GM21367 (cell line): ENCODE measurements around the gene RASSF1.

ENCODE experiments used
- ATAC-seq: cut with Tn5 transposase; IDR thresholded peaks from one replicate; pipeline ENCODE4 v1.9.1; 2021; ENCODE audit not compliant: unreplicated experiment

RASSF1 gene

GRCh38 chr3:50340448-50341329, at the start of gene RASSF1:
Gene RASSF1 (minus strand): TSS chr3:50340836. CDS start chr3:50340805, 31 bp downstream.
- ATAC-seq: no peak

- ATAC-seq: no peak
Measured at GRCh38 chr3:50389414-50389767, 48.8 kb upstream of the RASSF1 start.

GRCh38 chr3:50388720-50389413, 48.2 kb upstream of the RASSF1 start:
- ATAC-seq: no peak

- no peak for ATAC-seq
Measured at GRCh38 chr3:50388016-50388719, 47.5 kb upstream of the RASSF1 start.

- no peak for ATAC-seq
Measured at GRCh38 chr3:50385754-50386153, 45.1 kb upstream of the RASSF1 start.

GRCh38 chr3:50383750-50384149, 43.1 kb upstream of the RASSF1 start:
- ATAC-seq: no peak

GRCh38 chr3:50382722-50383121, 42.1 kb upstream of the RASSF1 start:
- ATAC-seq: no peak

- no peak for ATAC-seq
Measured at GRCh38 chr3:50381383-50381782, 40.7 kb upstream of the RASSF1 start.

GRCh38 chr3:50380405-50381085, 39.9 kb upstream of the RASSF1 start:
- ATAC-seq: no peak

- ATAC-seq: no peak
Measured at GRCh38 chr3:50378757-50379156, 38.1 kb upstream of the RASSF1 start.

GRCh38 chr3:50378024-50378423, 37.4 kb upstream of the RASSF1 start:
- no peak for ATAC-seq

- no peak for ATAC-seq
Measured at GRCh38 chr3:50375258-50375931, 34.8 kb upstream of the RASSF1 start.

GRCh38 chr3:50374363-50375257, 34.0 kb upstream of the RASSF1 start:
- ATAC-seq: no peak

- no peak for ATAC-seq
Measured at GRCh38 chr3:50373146-50374051, 32.8 kb upstream of the RASSF1 start.

- no peak for ATAC-seq
Measured at GRCh38 chr3:50372349-50372748, 31.7 kb upstream of the RASSF1 start.

- ATAC-seq: no peak
Measured at GRCh38 chr3:50371133-50371685, 30.6 kb upstream of the RASSF1 start.

- no peak for ATAC-seq
Measured at GRCh38 chr3:50370594-50370993, 30.0 kb upstream of the RASSF1 start.

- no peak for ATAC-seq
Measured at GRCh38 chr3:50369012-50369670, 28.5 kb upstream of the RASSF1 start.
